ENCODE data around the gene LDLRAD3.

DNA sequence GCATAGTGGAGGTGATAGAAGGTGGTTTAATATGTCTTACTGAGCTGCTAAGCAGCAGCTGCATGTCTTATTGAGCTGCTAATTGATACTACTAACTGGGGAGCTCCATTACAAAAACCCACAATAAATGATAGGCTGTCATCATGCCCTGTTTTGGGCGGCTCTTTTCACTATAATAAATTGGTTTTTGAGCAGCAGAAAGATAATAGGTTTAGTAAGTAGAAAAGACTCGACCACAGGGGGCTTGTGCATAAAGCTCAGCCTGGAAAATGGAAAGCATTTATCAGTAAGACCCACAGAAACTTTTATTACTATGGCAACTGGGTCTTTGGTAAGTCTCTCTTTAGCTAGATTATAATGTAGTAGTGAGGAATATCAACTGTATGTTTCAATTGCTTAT is 117.6 kb downstream of the LDLRAD3 start:
- TF ChIP-seq, protein P1, sequence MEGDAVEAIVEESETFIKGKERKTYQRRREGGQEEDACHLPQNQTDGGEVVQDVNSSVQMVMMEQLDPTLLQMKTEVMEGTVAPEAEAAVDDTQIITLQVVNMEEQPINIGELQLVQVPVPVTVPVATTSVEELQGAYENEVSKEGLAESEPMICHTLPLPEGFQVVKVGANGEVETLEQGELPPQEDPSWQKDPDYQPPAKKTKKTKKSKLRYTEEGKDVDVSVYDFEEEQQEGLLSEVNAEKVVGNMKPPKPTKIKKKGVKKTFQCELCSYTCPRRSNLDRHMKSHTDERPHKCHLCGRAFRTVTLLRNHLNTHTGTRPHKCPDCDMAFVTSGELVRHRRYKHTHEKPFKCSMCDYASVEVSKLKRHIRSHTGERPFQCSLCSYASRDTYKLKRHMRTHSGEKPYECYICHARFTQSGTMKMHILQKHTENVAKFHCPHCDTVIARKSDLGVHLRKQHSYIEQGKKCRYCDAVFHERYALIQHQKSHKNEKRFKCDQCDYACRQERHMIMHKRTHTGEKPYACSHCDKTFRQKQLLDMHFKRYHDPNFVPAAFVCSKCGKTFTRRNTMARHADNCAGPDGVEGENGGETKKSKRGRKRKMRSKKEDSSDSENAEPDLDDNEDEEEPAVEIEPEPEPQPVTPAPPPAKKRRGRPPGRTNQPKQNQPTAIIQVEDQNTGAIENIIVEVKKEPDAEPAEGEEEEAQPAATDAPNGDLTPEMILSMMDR (IDR thresholded peaks at IDR 0.05 in 8 of 11, conservative IDR thresholded peaks at IDR 0.05 in 3 of 11) = no peak
- no peak for TF ChIP-seq POLR2A (IDR thresholded peaks at IDR 0.05)
- no peak for TF ChIP-seq POLR2AphosphoS5 (IDR thresholded peaks at IDR 0.05)

Data from spleen (tissue), 7 donors.